Stimulated activated CD4-positive, alpha-beta T cell treated with anti-CD3 and anti-CD28 coated beads, Interleukin-15, amount 100 ng/mL, for 1 hour (primary cell): Measurements from ENCODE around the gene SPTLC2.
"Not testable (repeated sequence)": the region's sequence is repeated elsewhere in the genome, so short reads cannot be mapped to it uniquely, and the experiment has no call there.

Experiments used
- DNase-seq, 2 donors: peaks; one replicate each; pipeline ENCODE4 v3.0.0-alpha.2; 2020; ENCODE audit warnings: low read depth in 1 of 2, low spot score in 1 of 2

Gene SPTLC2

GRCh38 chr14:77554816-77555599 is 61.4 kb downstream of the SPTLC2 start:
- no peak for DNase-seq

GRCh38 chr14:77554207-77554606 is 62.2 kb downstream of the SPTLC2 start:
- DNase-seq: no peak

- no peak for DNase-seq
Measured at GRCh38 chr14:77549451-77549850, 67.0 kb downstream of the SPTLC2 start.

GRCh38 chr14:77547512-77548180 is 68.8 kb downstream of the SPTLC2 start:
- no peak for DNase-seq

- not testable (repeated sequence) for DNase-seq
Measured at GRCh38 chr14:77545171-77545570, 71.3 kb downstream of the SPTLC2 start.

- no peak for DNase-seq
Measured at GRCh38 chr14:77544571-77544970, 71.9 kb downstream of the SPTLC2 start.

- DNase-seq: no peak
Measured at GRCh38 chr14:77543637-77544334, 72.7 kb downstream of the SPTLC2 start.

- DNase-seq: no peak
Measured at GRCh38 chr14:77543240-77543551, 73.2 kb downstream of the SPTLC2 start.

- no peak for DNase-seq
Measured at GRCh38 chr14:77542421-77543239, 73.8 kb downstream of the SPTLC2 start.

GRCh38 chr14:77541905-77542304 is 74.5 kb downstream of the SPTLC2 start:
- DNase-seq: no peak

- DNase-seq: not testable (repeated sequence)
Measured at GRCh38 chr14:77536951-77537350, 79.5 kb downstream of the SPTLC2 start.

GRCh38 chr14:77531071-77531470 is 85.4 kb downstream of the SPTLC2 start:
- no peak for DNase-seq

- no peak for DNase-seq
Measured at GRCh38 chr14:77529963-77530362, 86.5 kb downstream of the SPTLC2 start.

GRCh38 chr14:77529213-77529612 is 87.2 kb downstream of the SPTLC2 start:
- no peak for DNase-seq

- not testable (repeated sequence) for DNase-seq
Measured at GRCh38 chr14:77528701-77529100, 87.7 kb downstream of the SPTLC2 start.

GRCh38 chr14:77526266-77526665 is 90.2 kb downstream of the SPTLC2 start:
- no peak for DNase-seq

- DNase-seq: no peak
Measured at GRCh38 chr14:77524536-77524935, 91.9 kb downstream of the SPTLC2 start.

- no peak for DNase-seq
Measured at GRCh38 chr14:77523109-77523508, 93.3 kb downstream of the SPTLC2 start.

- no peak for DNase-seq
Measured at GRCh38 chr14:77520555-77520954, 95.9 kb downstream of the SPTLC2 start.

- DNase-seq: no peak
Measured at GRCh38 chr14:77516126-77516525, 100.3 kb downstream of the SPTLC2 start.

- no peak for DNase-seq
Measured at GRCh38 chr14:77511486-77512162, 104.8 kb downstream of the SPTLC2 start.
